Esophagus muscularis mucosa (tissue), 3 donors: Measurements from ENCODE around the gene THBS2.

Experiments used
- POLR2A ChIP-seq: fragments of 450-650 bp; IDR thresholded peaks from one replicate; pipeline ENCODE4 v1.6.1; 2017; ENCODE audit warnings: antibody characterized with exemption, moderate library complexity, mild to moderate bottlenecking, low read depth
- TF ChIP-seq, protein P1 (sequence below), 3 experiments: fragments of 200-600 bp in 2 of 3; fragments of 450-650 bp in 1 of 3; sonication (generic) in 2 of 3; IDR thresholded peaks; one replicate each; pipeline ENCODE4 v1.5.1; 2017 to 2019; ENCODE audit warnings: antibody characterized with exemption in 3 of 3, mild to moderate bottlenecking in 2 of 3, moderate library complexity in 1 of 3

DNA sequence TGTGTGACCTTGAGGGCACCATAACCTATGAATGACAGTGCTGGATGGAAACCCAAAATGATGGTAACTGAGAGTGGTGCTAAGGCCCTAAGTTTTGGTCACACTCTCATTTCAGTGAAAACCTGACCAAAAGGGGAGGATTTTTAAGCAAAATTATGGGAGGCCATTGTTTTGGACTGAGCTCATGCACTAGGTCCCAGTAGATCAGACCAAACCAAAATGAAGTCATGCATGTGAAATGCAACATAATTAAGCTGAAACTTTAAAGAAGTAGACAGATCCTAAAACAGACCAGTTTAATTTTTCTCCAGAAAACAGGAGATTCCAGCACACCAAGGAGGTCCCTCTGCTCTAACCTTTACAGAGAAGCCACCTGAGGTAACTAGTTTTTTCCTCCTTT is 24.0 kb upstream of the THBS2 start:
- TF ChIP-seq, protein P1, sequence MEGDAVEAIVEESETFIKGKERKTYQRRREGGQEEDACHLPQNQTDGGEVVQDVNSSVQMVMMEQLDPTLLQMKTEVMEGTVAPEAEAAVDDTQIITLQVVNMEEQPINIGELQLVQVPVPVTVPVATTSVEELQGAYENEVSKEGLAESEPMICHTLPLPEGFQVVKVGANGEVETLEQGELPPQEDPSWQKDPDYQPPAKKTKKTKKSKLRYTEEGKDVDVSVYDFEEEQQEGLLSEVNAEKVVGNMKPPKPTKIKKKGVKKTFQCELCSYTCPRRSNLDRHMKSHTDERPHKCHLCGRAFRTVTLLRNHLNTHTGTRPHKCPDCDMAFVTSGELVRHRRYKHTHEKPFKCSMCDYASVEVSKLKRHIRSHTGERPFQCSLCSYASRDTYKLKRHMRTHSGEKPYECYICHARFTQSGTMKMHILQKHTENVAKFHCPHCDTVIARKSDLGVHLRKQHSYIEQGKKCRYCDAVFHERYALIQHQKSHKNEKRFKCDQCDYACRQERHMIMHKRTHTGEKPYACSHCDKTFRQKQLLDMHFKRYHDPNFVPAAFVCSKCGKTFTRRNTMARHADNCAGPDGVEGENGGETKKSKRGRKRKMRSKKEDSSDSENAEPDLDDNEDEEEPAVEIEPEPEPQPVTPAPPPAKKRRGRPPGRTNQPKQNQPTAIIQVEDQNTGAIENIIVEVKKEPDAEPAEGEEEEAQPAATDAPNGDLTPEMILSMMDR (IDR thresholded peaks at IDR 0.05) = no peak
- no peak for TF ChIP-seq POLR2A
